NT2/D1 (cell line): Measurements from ENCODE around the gene FKRP.

Experiments used
- DNase-seq: peaks from one replicate; pipeline ENCODE4 v3.0.0-alpha.2; 2011; ENCODE audit warnings: low read depth, low spot score
- H3K27me3 ChIP-seq: 2 replicates; pipeline ENCODE4 v1.6.0; 2011; ENCODE audit warnings: mild to moderate bottlenecking; ENCODE audit not compliant: insufficient read length, insufficient read depth
- H3K36me3 ChIP-seq: 2 replicates; pipeline ENCODE4 v1.6.1; 2011; ENCODE audit warnings: mild to moderate bottlenecking, low read length, mixed read lengths; ENCODE audit not compliant: insufficient read depth, insufficient read length
- H3K4me1 ChIP-seq: 2 replicates; pipeline ENCODE4 v1.5.1; 2011; ENCODE audit not compliant: insufficient read depth, insufficient read length
- H3K4me3 ChIP-seq: 2 replicates; pipeline ENCODE4 v1.5.1; 2011; ENCODE audit warnings: low read depth; ENCODE audit not compliant: insufficient read length
- H3K9ac ChIP-seq: 2 replicates; pipeline ENCODE4 v1.6.0; 2011; ENCODE audit warnings: low read depth; ENCODE audit not compliant: insufficient read length
- H3K9me3 ChIP-seq: 2 replicates; pipeline ENCODE4 v1.5.1; 2011; ENCODE audit warnings: mild to moderate bottlenecking, low read length; ENCODE audit not compliant: insufficient read depth
- SUZ12 ChIP-seq: IDR thresholded peaks from 2 replicates; pipeline ENCODE4 v1.6.1; 2011; ENCODE audit not compliant: insufficient read length, insufficient read depth; ENCODE audit errors: extremely low read depth
- YY1 ChIP-seq: IDR thresholded peaks from 2 replicates; pipeline ENCODE4 v1.6.1; 2011; ENCODE audit not compliant: insufficient read length, insufficient read depth
- ZNF274 ChIP-seq: IDR thresholded peaks from 2 replicates; pipeline ENCODE4 v1.6.1; 2011; ENCODE audit warnings: mild to moderate bottlenecking, low read depth, low read length

Gene FKRP

DNA sequence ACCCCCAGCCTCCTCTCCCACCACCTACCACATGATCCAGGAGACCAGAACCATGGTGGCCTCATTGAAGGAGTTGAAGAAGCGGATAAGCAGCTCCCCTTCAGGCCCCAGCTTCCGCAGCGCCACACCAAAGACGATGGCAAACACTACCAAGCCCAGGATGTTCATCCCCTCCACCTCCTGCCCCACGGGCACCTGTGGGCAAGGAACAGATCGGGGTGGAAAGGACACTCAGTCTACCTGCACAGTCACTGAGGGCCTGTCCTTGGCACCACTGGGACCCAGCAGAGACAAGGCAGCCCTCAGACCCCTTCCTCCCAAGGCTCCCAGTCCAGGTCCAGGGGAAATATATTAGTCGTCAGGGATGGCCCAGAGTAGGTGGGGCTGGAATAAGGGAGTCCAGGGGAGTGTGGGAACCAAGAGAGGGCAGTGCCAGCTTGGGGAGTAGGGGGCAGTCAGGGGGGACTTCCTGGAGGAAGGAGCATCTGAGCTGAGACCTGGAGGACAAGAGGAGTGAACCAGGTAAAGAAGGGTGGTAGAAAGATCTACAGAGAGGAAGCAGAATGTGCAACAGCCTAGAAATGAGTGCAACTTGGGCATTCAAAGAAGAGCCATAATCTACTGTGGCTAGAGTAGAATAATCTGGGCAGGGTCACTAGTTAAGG, 36.6 kb downstream of the FKRP start:
- Histone ChIP-seq H3K9me3 (no peaks in the 10 kb centered on the region), H3K36me3 (peaks cover 75% of the 10 kb centered on the region), H3K9ac (no peak overlapping the region), H3K4me3 (no peak overlapping the region), H3K27me3 (no peaks in the 10 kb centered on the region), H3K4me1 (peaks cover 16% of the 10 kb centered on the region)
- TF ChIP-seq ZNF274: no peak
- no peak for TF ChIP-seq SUZ12
- TF ChIP-seq YY1: no peak
- DNase-seq: no peak

DNA sequence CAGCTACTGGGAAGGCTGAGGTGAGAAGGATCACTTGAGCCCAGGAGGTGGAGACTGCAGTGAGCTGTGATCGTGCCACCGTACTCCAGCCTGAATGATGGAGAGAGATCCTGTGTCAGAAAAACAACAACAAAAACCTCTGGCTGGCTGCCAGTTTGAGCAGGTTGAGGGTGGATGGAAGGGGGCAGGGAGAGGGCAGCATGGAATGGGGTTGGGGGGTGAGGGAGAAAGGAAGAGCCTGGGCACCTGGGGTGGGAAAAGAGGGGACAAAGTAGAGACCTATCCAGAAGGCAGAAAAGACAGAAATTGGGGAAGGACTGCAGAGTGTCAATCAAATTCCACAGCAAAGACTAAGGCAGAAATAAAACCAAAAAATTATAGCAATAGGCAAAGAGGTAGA, 37.8 kb downstream of the FKRP start:
- peak overlapping the region; percentile 61 for H3K9ac ChIP-seq
- H3K4me3 ChIP-seq: no peak overlapping the region
- TF ChIP-seq YY1 (no peak), ZNF274 (no peak), SUZ12 (no peak)
- no peaks in the 10 kb centered on the region for H3K9me3 ChIP-seq
- peaks cover 16% of the 10 kb centered on the region for H3K4me1 ChIP-seq
- H3K36me3 ChIP-seq: peaks cover 65% of the 10 kb centered on the region
- H3K27me3 ChIP-seq: no peaks in the 10 kb centered on the region
- DNase-seq: no peak

DNA sequence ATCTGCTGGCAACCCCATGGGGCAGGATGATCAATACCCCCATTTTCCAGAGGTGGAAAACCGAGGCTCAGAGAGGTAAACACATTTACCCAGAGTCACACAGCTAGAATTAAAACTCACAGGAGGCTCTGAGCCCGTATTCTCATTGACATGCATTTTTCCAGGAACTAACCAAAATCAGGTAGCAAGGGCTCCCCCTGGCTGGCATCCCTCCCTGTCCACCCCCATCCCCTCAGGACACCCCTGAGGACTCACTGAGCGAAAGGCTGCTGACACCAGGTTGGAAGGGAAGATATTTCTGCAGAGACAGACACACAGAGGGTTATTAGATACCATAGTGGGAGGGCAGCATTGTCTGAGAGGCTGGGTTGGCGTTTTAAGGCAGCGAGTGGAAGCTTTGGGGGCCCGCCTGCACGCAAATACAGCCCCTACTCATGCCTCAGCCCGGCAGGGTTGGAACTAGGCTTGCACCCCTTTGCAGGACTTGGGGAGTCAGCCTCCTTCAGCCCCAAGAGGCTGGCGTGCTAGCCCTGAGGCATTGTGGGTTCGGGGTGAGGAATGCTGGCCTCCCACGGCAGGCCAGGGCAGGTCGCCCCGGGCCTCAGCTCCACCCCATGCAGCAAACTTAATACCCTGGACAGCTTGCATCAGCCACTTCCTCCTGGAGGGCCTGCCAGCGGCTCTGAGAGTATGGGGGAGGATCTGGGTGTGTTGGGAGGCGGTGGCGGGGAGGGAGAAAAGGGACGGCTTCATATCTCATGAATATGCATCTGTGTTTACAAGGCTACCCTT, 38.6 kb downstream of the FKRP start:
- TF ChIP-seq SUZ12 (no peak), ZNF274 (no peak), YY1 (no peak)
- Histone ChIP-seq H3K4me1 (peaks cover 14% of the 10 kb centered on the region), H3K36me3 (peaks cover 58% of the 10 kb centered on the region), H3K9ac (peak overlapping the region; percentile 69), H3K9me3 (no peaks in the 10 kb centered on the region), H3K27me3 (no peaks in the 10 kb centered on the region), H3K4me3 (peak overlapping the region; percentile 21)
- DNase-seq: no peak

DNA sequence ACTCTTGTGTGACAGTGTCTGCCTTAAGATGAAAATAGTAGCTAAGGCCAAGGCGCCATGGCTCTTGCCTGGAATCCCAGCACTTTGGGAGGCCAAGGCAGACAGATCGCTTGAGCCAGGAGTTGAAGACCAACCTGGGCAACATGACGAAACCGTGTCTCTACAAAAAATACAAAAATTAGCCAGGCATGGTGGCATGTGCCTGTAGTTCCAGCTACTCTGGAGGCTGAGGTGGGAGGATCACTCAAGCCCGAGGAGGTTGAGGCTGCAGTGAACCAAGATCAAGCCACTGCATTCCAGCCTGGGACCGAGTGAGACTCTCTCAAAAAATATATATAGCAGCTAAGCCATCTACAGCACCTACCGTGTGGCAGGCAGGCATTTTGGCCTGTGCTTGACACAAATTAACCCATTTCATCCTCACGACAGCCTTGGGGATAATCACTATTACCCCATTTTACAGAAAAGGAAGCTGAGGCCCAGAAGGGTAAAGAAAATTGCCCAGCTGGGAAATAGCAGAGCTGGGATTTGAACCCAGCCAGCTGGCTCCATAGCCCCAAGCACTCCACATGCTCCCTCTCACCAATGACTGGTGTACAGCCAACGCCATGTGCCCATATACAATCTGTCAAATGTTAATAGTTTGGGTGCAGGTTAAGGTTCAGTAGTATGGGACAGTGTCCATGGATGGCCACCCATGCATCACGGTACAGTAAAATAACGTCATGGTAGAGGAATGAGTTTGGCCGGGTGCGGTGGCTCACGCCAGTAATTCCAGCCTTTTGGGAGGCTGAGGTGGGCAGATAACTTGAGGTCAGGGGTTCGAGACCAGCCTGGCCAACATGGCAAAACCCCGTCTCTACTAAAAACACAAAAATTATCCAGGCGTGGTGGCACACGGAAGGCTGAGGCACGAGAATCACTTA, 39.5 kb downstream of the FKRP start:
- peak overlapping the region; percentile 97 for H3K9ac ChIP-seq
- peaks cover 52% of the 10 kb centered on the region for H3K36me3 ChIP-seq
- peaks cover 14% of the 10 kb centered on the region for H3K4me1 ChIP-seq
- H3K4me3 ChIP-seq: peak overlapping the region; percentile 90
- H3K27me3 ChIP-seq: no peaks in the 10 kb centered on the region
- no peaks in the 10 kb centered on the region for H3K9me3 ChIP-seq
- TF ChIP-seq ZNF274: no peak
- TF ChIP-seq SUZ12: no peak
- no peak for TF ChIP-seq YY1
- DNase-seq: no peak

DNA sequence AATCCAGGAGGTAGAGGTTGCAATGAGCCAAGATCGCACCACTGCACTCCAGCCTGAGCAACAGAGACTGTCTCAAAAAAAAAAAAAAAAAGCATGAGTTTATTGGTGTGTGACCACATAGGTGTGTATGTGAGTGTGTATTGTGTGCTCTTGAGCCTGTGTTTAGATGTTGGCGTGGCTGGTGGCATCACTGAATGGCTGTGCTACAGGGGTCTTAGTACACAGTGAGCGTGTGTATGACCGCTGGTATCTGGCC, 40.1 kb downstream of the FKRP start:
- Histone ChIP-seq H3K36me3 (peaks cover 47% of the 10 kb centered on the region), H3K27me3 (no peaks in the 10 kb centered on the region), H3K4me3 (peak overlapping the region; percentile 90), H3K9ac (peak overlapping the region; percentile 97), H3K4me1 (peaks cover 14% of the 10 kb centered on the region), H3K9me3 (no peaks in the 10 kb centered on the region)
- no peak for DNase-seq
- no peak for TF ChIP-seq ZNF274
- TF ChIP-seq YY1: no peak
- no peak for TF ChIP-seq SUZ12

DNA sequence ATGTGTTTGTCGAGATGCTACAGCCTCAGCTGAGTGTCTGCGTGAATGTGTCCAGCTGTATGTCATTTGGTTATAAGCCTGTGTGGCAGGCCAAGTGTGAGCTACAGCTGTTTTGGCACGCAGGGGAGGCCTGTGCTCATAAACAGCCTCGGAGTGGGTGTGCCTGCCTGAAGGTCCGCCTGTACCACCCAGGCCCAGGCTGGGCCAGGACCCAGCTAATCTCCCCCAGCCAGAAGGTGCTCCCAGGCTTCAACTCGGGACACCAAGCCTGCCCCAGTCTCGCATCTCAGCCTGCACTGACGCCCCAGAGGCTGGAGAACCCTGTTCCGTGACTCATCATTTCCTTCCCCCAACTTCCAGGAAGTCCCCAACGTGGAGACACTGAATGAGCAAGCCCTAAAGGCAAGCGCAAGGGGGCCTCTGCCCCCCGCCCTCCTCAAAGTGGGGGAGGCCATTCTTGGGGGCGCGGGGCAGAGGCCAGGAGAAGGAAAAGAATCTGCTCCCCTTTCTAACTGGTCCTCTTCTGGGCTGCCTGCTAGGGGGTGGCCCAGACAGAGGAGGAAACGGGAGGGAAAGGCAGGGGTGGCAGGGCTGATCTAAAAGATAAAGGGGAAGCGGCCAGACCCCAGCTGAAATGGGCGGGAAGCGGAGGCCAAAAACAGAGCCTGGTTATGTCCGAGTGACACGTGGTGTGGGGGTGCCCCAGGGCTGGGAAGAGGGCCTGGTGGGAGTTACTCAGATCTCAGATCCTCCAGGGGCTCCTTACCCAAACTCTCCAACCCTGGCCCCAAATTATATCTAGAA, 40.6 kb downstream of the FKRP start:
- Histone ChIP-seq H3K9me3 (no peaks in the 10 kb centered on the region), H3K36me3 (peaks cover 44% of the 10 kb centered on the region), H3K9ac (peak overlapping the region; percentile 97), H3K27me3 (no peaks in the 10 kb centered on the region), H3K4me1 (peaks cover 14% of the 10 kb centered on the region), H3K4me3 (peak overlapping the region; percentile 90)
- DNase-seq: no peak
- TF ChIP-seq ZNF274 (no peak), SUZ12 (no peak), YY1 (no peak)
